ENCODE measurements around the gene IL2RG.

The IL2RG gene

GRCh38 chrX:71060127-71060526 lies 51.2 kb downstream of the IL2RG start:
- no peak for DNase-seq (ENCODE audit: extremely low read depth, low read depth)
- TF ChIP-seq CTCF (IDR thresholded peaks at IDR 0.05; ENCODE audit: low read depth, low read length, missing control alignments): no peak
- no peak overlapping the region for H3K4me3 ChIP-seq (replicated peaks; ENCODE audit: low read depth, low read length)

GRCh38 chrX:71057848-71058530 lies 53.4 kb downstream of the IL2RG start:
- H3K4me3 ChIP-seq (replicated peaks; ENCODE audit: low read depth, low read length): no peak overlapping the region
- TF ChIP-seq CTCF (IDR thresholded peaks at IDR 0.05; ENCODE audit: low read depth, low read length, missing control alignments): no peak
- DNase-seq (ENCODE audit: extremely low read depth, low read depth): no peak

Measured in HFF-Myc (cell line).